ENCODE results near the gene NNAT. TPM values are rescaled to one million over a fixed set of nuclear protein-coding genes. Genes with fewer than 3 reads are reported as not detected.
"Not testable (repeated sequence)": the region's sequence is repeated elsewhere in the genome, so short reads cannot be mapped to it uniquely, and the experiment has no call there.

NNAT gene
- total RNA-seq (0.26 and 0.83 TPM in 2 replicates), polyA plus RNA-seq (0.74 and 2.4 TPM in 2 replicates), polyA minus RNA-seq (ENCODE audit: low replicate concordance) (0.33 TPM in 1 of 2 replicates, not detected in the other)
- polyA plus RNA-seq (2012), result 0.66 and 3.9 TPM in 2 replicates

GRCh38 chr20:37521061-37521771 lies at the start of gene NNAT:
Gene NNAT, plus strand, starts transcription at chr20:37521250. Its CDS starts 82 bp downstream, at chr20:37521332.
- Histone ChIP-seq H3K4me3 (replicated peaks in 1 of 4; ENCODE audit: control extremely low read depth in 1 of 4, insufficient read depth in 1 of 4, low read depth in 3 of 4, low read length in 4 of 4) (peak within 1 kb of the TSS in 3 of 4 experiments; percentile 21 to 55 (median 47)), H2AFZ (ENCODE audit: low read length) (no peak within 1 kb of the TSS), H3K27ac (ENCODE audit: insufficient read depth, low read length) (no peak within 1 kb of the TSS), H3K36me3 (ENCODE audit: control insufficient read depth, insufficient read depth, low read length) (peaks cover 8% of the 10 kb centered on the region), H3K4me2 (ENCODE audit: extremely low read depth, insufficient read depth, low read length) (peak within 1 kb of the TSS; percentile 44), H3K27me3 (ENCODE audit: control insufficient read depth, insufficient read depth, low read length) (no peaks in the 10 kb centered on the region), H3K9me3 (ENCODE audit: control insufficient read depth, insufficient read depth, low read depth, low read length) (no peaks in the 10 kb centered on the region), H3K79me2 (ENCODE audit: control insufficient read depth, insufficient read depth, low read length) (peaks cover 62% of the 10 kb centered on the region), H3K4me1 (ENCODE audit: control insufficient read depth, extremely low read depth, insufficient read depth, low read length) (peaks cover 17% of the 10 kb centered on the region), H3K9ac (ENCODE audit: insufficient read depth, low read length) (no peak within 1 kb of the TSS), H4K20me1 (ENCODE audit: control insufficient read depth, extremely low read depth, insufficient read depth, low read length) (peaks cover 2% of the 10 kb centered on the region)
- TF ChIP-seq EZH2 (IDR thresholded peaks at IDR 0.05; ENCODE audit: low read length, missing control alignments) (no peak), CTCF (conservative IDR thresholded peaks at IDR 0.05 in 1 of 2, IDR thresholded peaks at IDR 0.05 in 1 of 2; ENCODE audit: low read depth in 1 of 2, low read length in 2 of 2) (no peak)
- no peak for DNase-seq (ENCODE audit: low read depth in 2 of 2)

- no peak overlapping the region for H3K27ac ChIP-seq (ENCODE audit: insufficient read depth, low read length)
- no peaks in the 10 kb centered on the region for H4K20me1 ChIP-seq (ENCODE audit: control insufficient read depth, extremely low read depth, insufficient read depth, low read length)
- H3K27me3 ChIP-seq (ENCODE audit: control insufficient read depth, insufficient read depth, low read length), result peaks cover 16% of the 10 kb centered on the region
- H3K9ac ChIP-seq (ENCODE audit: insufficient read depth, low read length), result no peak overlapping the region
- H3K79me2 ChIP-seq (ENCODE audit: control insufficient read depth, insufficient read depth, low read length), result no peaks in the 10 kb centered on the region
- no peaks in the 10 kb centered on the region for H3K4me1 ChIP-seq (ENCODE audit: control insufficient read depth, extremely low read depth, insufficient read depth, low read length)
- no peak overlapping the region for H3K4me2 ChIP-seq (ENCODE audit: extremely low read depth, insufficient read depth, low read length)
- H3K36me3 ChIP-seq (ENCODE audit: control insufficient read depth, insufficient read depth, low read length), result no peaks in the 10 kb centered on the region
- H2AFZ ChIP-seq (ENCODE audit: low read length), result no peak overlapping the region
- no peaks in the 10 kb centered on the region for H3K9me3 ChIP-seq (ENCODE audit: control insufficient read depth, insufficient read depth, low read depth, low read length)
- H3K4me3 ChIP-seq (replicated peaks in 1 of 4; ENCODE audit: control extremely low read depth in 1 of 4, insufficient read depth in 1 of 4, low read depth in 3 of 4, low read length in 4 of 4), result no peak overlapping the region
- DNase-seq (ENCODE audit: low read depth in 2 of 2), result no peak
- TF ChIP-seq CTCF (conservative IDR thresholded peaks at IDR 0.05 in 1 of 2, IDR thresholded peaks at IDR 0.05 in 1 of 2; ENCODE audit: low read depth in 1 of 2, low read length in 2 of 2) (no peak), EZH2 (IDR thresholded peaks at IDR 0.05; ENCODE audit: low read length, missing control alignments) (no peak)
Measured at GRCh38 chr20:37471741-37472235, 49.3 kb upstream of the NNAT start.

- peaks cover 16% of the 10 kb centered on the region for H3K27me3 ChIP-seq (ENCODE audit: control insufficient read depth, insufficient read depth, low read length)
- not testable (repeated sequence) for H3K36me3 ChIP-seq (ENCODE audit: control insufficient read depth, insufficient read depth, low read length); H3K27ac ChIP-seq (ENCODE audit: insufficient read depth, low read length); H3K4me3 ChIP-seq (replicated peaks in 1 of 4; ENCODE audit: control extremely low read depth in 1 of 4, insufficient read depth in 1 of 4, low read depth in 3 of 4, low read length in 4 of 4); H3K4me2 ChIP-seq (ENCODE audit: extremely low read depth, insufficient read depth, low read length); H3K9me3 ChIP-seq (ENCODE audit: control insufficient read depth, insufficient read depth, low read depth, low read length); H4K20me1 ChIP-seq (ENCODE audit: control insufficient read depth, extremely low read depth, insufficient read depth, low read length); H3K4me1 ChIP-seq (ENCODE audit: control insufficient read depth, extremely low read depth, insufficient read depth, low read length); H3K9ac ChIP-seq (ENCODE audit: insufficient read depth, low read length); DNase-seq (ENCODE audit: low read depth in 2 of 2); H2AFZ ChIP-seq (ENCODE audit: low read length); H3K79me2 ChIP-seq (ENCODE audit: control insufficient read depth, insufficient read depth, low read length)
Measured at GRCh38 chr20:37472435-37472834, 48.6 kb upstream of the NNAT start.

Measured in fibroblast of lung (primary cell).